Measurements from ENCODE around the gene VAV2.

The VAV2 gene

GRCh38 chr9:133783331-133783731, 208.8 kb downstream of the VAV2 start:
- no peak for DNase-seq (ENCODE audit: low read depth)
- in situ Hi-C loops (cut with HindIII; ENCODE audit: low sequenced_read_pairs) = loop anchor here (5.0 kb wide), 1 partner anchor 214 kb away; no protein-coding TSS in a partner anchor
- no peak overlapping the region for H3K4me3 ChIP-seq (ENCODE audit: low read depth, low read length)
- no peak for TF ChIP-seq CTCF (IDR thresholded peaks at IDR 0.05; ENCODE audit: low read depth, low read length, missing control alignments)

DNA sequence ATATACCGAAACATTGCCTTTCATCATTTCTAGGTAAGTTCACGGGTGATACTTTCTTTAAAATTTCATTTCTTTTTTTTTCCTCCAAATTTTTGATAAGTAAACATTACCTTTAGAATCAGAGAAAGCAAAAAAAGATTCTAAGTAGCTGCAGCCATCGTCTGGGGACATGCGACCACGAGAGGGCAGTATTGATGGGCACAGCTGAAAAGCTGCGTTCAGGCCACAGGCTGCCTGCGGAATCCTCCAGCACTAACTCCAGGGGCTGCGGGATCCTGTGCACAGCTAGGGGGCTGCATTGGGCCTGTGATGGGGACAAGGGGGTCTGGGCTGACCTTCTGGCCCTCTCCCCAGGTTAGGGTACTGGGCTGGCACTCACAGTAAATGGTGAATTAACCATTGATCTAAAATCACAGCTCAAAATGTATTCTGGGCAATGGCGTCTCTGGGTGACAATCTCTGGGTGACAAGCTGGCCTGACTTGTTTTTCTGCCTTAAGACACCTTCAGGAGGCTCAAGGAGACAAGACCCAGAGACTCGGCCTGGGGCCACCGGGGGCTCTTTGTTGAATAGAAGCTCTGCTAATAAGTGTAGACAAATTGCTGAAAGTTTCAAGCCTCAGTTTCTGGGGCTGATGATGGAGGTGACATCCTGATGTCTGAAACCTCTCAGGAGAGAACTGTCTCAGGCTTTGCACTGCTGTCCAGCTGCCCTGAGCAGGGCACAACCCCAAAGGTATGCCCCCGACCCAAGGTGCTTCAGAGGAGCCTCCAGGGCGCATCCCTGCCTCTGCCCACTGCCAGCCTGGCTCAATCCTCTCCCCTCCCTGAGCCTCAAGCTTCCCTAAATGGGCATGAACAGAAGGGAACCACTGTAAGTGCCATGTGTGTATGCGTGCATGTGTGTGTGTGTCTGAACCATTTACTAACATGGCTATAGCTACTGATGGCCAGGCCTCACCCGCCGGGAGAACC, 209.7 kb downstream of the VAV2 start:
- H3K4me3 ChIP-seq (ENCODE audit: low read depth, low read length) = no peak overlapping the region
- in situ Hi-C loops (cut with HindIII; ENCODE audit: low sequenced_read_pairs) = loop anchor here (5.0 kb wide), 1 partner anchor 215 kb away; no protein-coding TSS in a partner anchor

DNA sequence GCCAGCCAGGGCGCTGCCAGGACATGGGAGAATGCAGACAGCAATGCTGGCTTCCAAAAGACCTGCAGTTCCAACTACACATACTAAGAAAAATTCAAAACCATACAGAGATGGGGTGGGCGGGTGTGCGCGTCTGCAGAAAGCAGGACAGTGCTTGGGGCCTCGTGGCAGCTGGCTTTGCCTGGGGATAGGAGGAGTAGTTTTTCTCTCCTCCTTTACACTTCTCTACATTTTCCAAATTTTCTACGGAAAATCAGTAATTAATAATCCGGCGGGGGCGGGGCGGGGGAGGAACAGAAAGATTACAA, 210.3 kb downstream of the VAV2 start:
- TF ChIP-seq CTCF (IDR thresholded peaks at IDR 0.05; ENCODE audit: low read depth, low read length, missing control alignments) = no peak
- in situ Hi-C loops (cut with HindIII; ENCODE audit: low sequenced_read_pairs) = loop anchor here (5.0 kb wide), 1 partner anchor 216 kb away; no protein-coding TSS in a partner anchor
- no peak overlapping the region for H3K4me3 ChIP-seq (ENCODE audit: low read depth, low read length)
- no peak for DNase-seq (ENCODE audit: low read depth)

More for the DNA sequence above, 209.7 kb downstream of the VAV2 start:
- TF ChIP-seq CTCF (IDR thresholded peaks at IDR 0.05; ENCODE audit: low read depth, low read length, missing control alignments) = peak; percentile 90
- peak; percentile 48 for DNase-seq (ENCODE audit: low read depth)

DNA sequence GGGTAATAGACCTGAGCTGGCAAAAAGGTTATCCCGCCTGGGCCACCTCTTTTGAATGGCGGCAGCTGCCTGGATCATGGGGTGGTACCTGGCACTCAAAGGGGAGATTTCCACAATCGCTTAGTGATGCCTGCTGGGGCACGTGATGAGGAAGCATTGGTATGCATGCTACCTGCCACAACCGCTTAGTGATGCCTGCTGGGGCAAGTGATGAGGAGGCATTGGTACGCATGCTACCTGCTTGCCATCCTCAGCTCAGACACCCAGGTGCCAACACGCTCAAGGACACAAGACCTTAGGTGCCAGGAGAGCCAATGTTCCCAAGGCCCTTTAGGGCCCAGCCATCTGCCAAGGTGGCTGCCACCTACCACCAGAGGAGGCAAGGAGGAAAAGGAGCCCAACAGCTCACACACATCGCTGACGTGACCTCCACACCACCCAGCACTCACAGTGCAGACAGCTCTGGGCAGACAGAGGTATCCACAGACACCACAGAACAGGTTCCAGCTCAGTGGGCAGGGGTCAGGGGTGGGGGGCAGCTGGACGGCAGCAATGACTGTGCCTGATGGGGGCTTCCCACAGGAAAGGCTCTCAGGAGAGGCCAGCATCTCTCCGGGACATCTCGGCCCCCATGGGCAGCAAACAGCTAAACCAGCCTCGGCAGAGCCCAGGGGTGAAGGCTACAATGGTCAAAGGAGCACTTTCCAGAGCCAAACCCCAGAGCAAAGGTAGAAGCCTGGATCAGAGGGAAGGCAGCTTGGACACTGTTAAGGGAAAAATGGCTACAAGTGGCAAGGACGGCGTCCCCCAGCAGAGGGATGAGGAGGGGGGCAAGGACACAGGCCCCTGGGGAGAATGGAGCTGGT, 210.9 kb downstream of the VAV2 start:
- in situ Hi-C loops (cut with HindIII; ENCODE audit: low sequenced_read_pairs) = loop anchor here (5.0 kb wide), 1 partner anchor 216 kb away; no protein-coding TSS in a partner anchor
- TF ChIP-seq CTCF (IDR thresholded peaks at IDR 0.05; ENCODE audit: low read depth, low read length, missing control alignments) = no peak
- DNase-seq (ENCODE audit: low read depth) = no peak
- no peak overlapping the region for H3K4me3 ChIP-seq (ENCODE audit: low read depth, low read length)

- H3K4me3 ChIP-seq (ENCODE audit: low read depth, low read length) = no peak overlapping the region
- no peak for DNase-seq (ENCODE audit: low read depth)
- no peak for TF ChIP-seq CTCF (IDR thresholded peaks at IDR 0.05; ENCODE audit: low read depth, low read length, missing control alignments)
- in situ Hi-C loops (cut with HindIII; ENCODE audit: low sequenced_read_pairs) = loop anchor here (5.0 kb wide), 1 partner anchor 217 kb away; no protein-coding TSS in a partner anchor
These were observed 211.6 kb downstream of the VAV2 start for GRCh38 chr9:133780404-133780945.

All from astrocyte of the cerebellum (primary cell).